Endothelial cell (in vitro differentiated cells): ENCODE results near the gene P4HA2. TPM values are rescaled to one million over a fixed set of nuclear protein-coding genes. Genes with fewer than 3 reads are reported as not detected.

ENCODE experiments used
- DNase-seq: peaks from one replicate; pipeline ENCODE4 v3.0.0; 2021; ENCODE audit warnings: low spot score
- H3K27ac Mint-ChIP-seq: one replicate; pipeline ENCODE4 v1.8.0; 2021; ENCODE audit warnings: mixed read lengths, inconsistent platforms; ENCODE audit not compliant: unreplicated experiment
- H3K27me3 Mint-ChIP-seq: one replicate; pipeline ENCODE4 v1.8.0; 2021; ENCODE audit warnings: mild to moderate bottlenecking, moderate library complexity, mixed read lengths, inconsistent platforms; ENCODE audit not compliant: unreplicated experiment
- H3K36me3 Mint-ChIP-seq: one replicate; pipeline ENCODE4 v1.8.0; 2021; ENCODE audit warnings: mild to moderate bottlenecking, low read depth, mixed read lengths, inconsistent platforms; ENCODE audit not compliant: unreplicated experiment
- H3K4me1 Mint-ChIP-seq: one replicate; pipeline ENCODE4 v1.8.0; 2021; ENCODE audit warnings: mild to moderate bottlenecking, mixed read lengths, inconsistent platforms; ENCODE audit not compliant: unreplicated experiment
- H3K4me3 Mint-ChIP-seq: one replicate; pipeline ENCODE4 v1.8.0; 2021; ENCODE audit warnings: mild to moderate bottlenecking, mixed read lengths, inconsistent platforms; ENCODE audit not compliant: unreplicated experiment
- H3K9me3 Mint-ChIP-seq: one replicate; pipeline ENCODE4 v1.8.0; 2021; ENCODE audit warnings: mixed read lengths, inconsistent platforms; ENCODE audit not compliant: unreplicated experiment
- total RNA-seq: library from RNA; stranded (reverse); fragmentation: NEBNext Ultra II Directional; extraction: Animal tissue kit (Norgen Biotek cat#: 25700); gene quantifications from one replicate; pipeline ENCODE4 v1.2.1, GENCODE V29; 2021; ENCODE audit not compliant: unreplicated experiment
- TF ChIP-seq, protein P1 (sequence below): fragments of 200-600 bp; sonication (generic); IDR thresholded peaks from one replicate; pipeline ENCODE4 v1.5.0; 2021; ENCODE audit warnings: antibody characterized with exemption; ENCODE audit not compliant: unreplicated experiment

The P4HA2 gene
- total RNA-seq, 1 donor from 2014 or later: 9.9 TPM

DNA sequence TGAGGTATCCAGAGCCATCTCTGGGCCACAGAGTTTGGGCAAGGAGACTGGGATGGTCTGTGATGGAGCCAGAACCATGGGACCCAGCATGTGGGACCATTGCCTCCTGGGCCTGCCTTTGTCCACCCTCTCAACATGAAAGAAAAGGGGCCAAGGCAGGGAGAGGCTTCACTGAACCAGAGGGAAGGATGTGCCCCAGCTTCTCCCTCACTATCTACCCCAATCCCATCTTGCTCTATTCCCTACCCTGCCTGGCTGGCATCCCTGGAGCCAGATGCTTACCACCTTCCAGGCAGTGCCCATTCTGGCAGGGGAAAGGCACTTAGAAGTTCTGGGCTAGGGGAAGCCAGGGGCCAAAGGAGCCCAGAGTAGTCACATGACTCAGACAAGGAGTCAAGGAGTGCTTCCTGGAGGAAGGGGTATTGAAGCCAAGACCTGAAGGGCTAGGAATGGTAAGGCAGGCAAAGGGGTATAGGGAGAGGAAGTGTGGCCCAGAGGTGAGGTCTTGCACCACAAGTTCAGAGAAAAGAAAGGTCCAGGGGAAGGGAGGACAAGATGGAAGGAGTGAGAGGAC lies 39.6 kb upstream of the P4HA2 start:
- TF ChIP-seq, protein P1, sequence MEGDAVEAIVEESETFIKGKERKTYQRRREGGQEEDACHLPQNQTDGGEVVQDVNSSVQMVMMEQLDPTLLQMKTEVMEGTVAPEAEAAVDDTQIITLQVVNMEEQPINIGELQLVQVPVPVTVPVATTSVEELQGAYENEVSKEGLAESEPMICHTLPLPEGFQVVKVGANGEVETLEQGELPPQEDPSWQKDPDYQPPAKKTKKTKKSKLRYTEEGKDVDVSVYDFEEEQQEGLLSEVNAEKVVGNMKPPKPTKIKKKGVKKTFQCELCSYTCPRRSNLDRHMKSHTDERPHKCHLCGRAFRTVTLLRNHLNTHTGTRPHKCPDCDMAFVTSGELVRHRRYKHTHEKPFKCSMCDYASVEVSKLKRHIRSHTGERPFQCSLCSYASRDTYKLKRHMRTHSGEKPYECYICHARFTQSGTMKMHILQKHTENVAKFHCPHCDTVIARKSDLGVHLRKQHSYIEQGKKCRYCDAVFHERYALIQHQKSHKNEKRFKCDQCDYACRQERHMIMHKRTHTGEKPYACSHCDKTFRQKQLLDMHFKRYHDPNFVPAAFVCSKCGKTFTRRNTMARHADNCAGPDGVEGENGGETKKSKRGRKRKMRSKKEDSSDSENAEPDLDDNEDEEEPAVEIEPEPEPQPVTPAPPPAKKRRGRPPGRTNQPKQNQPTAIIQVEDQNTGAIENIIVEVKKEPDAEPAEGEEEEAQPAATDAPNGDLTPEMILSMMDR: no peak
- Mint-ChIP-seq H3K27ac (no peak overlapping the region), H3K4me3 (no peak overlapping the region), H3K36me3 (no peaks in the 10 kb centered on the region), H3K4me1 (peaks cover 17% of the 10 kb centered on the region), H3K27me3 (peaks cover 12% of the 10 kb centered on the region), H3K9me3 (no peaks in the 10 kb centered on the region)
- no peak for DNase-seq

DNA sequence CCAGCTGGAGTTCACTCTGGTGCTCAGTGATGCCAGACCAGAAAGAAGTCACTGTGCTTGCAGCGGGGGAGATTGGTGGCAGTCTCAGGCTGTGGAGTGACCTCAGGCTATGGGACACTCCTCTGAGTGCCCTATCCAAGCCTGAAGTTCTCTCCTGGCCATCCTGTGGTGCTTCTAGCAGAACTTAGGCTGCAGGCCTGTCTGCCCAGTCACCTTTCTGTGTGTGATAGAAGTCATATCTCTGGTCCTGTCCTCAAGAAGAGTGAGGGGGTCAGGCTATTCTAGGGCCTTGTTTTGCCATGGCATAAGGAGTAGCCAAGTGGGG lies 39.1 kb upstream of the P4HA2 start:
- Mint-ChIP-seq H3K36me3 (peaks cover 2% of the 10 kb centered on the region), H3K4me3 (peak overlapping the region; percentile 18), H3K9me3 (no peaks in the 10 kb centered on the region), H3K27me3 (peaks cover 16% of the 10 kb centered on the region), H3K27ac (peak overlapping the region; percentile 74), H3K4me1 (peaks cover 18% of the 10 kb centered on the region)
- DNase-seq: no peak
- TF ChIP-seq, protein P1: no peak

DNA sequence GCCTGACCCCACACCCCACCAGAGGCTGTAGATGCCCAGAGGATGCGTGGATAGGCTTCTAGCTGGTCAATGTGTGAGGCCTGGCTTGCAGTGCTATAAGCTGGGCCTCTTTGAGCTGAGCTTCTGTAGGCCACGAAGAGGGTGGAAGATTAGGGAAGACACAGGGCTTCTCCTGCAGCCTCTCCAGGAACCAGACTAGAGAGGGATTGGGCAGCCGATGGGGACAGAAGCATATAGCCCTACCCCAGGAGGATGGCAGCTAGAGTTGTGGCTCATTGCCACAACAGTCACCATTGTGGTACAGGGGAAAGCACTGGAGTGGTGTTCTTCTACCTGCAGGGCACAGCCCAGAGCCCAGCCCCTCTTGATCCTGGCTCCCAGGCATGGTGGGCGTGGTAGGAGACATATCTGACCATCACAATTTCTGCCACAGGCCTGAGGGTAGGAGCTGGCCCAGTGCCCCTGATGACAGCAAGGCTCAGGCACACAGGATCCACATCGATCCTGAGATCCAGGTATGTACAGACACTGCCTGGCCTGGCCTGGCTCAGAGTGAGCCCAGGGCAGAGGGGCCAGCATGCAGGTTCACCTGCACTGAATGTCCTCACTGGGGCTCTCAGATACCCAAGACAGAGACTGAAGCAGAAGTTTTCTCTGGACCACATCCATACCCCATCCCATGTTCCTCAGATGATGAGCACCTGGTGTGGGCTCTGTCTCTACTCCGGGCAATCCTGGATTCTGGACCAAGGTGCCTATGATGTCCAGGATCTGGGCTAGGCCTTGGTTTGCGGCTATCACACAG lies 38.6 kb upstream of the P4HA2 start:
- peak overlapping the region; percentile 93 for H3K27ac Mint-ChIP-seq
- no peak for DNase-seq
- H3K27me3 Mint-ChIP-seq: peaks cover 15% of the 10 kb centered on the region
- H3K4me3 Mint-ChIP-seq: peak overlapping the region; percentile 18
- peaks cover 22% of the 10 kb centered on the region for H3K4me1 Mint-ChIP-seq
- peaks cover 4% of the 10 kb centered on the region for H3K36me3 Mint-ChIP-seq
- H3K9me3 Mint-ChIP-seq: no peaks in the 10 kb centered on the region
- TF ChIP-seq, protein P1: no peak

DNA sequence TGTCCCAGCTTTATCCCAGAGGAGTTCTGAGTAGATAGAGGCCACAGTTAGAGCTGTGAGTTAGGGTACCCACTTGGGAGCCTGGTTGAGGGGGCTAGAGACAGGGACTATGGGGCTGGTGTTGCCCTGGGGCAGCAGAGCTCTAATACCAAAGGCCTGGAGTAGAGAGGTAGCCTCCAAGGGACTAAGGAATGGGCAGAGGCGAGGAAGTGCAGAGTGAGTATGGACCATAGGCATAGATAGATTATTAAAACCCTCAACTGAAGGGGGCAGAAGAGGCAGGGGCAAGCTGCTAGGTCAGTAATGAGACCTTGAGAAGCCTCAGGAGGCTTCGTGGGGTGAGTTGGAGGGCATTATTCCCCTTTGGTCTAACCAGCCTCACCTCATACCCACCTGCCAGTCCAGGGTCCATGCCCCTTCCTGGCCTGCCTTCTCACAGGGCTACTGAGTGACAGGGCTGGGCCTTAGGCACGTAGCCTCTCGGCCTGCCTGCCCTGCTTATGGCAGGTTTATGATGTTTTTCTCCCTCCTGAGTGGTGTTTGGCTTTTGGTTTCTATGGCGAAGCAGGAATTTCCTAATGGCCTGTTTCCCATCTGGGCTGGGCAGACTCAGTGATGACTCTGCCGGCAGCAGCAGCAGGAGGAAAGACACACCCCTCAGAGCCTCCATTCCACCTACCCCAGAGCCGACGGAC lies 37.8 kb upstream of the P4HA2 start:
- Mint-ChIP-seq H3K27me3 (peaks cover 12% of the 10 kb centered on the region), H3K27ac (peak overlapping the region; percentile 93), H3K4me3 (no peak overlapping the region), H3K4me1 (peaks cover 23% of the 10 kb centered on the region), H3K36me3 (peaks cover 4% of the 10 kb centered on the region), H3K9me3 (no peaks in the 10 kb centered on the region)
- TF ChIP-seq, protein P1: no peak
- DNase-seq: peak; percentile 58
